DLD1 (cell line): ENCODE data around the gene GDF2.

Experiments
- in situ Hi-C: cut with HindIII; loops from 2 replicates; pipeline ENCODE4 v1.10.0; 2017; ENCODE audit warnings: low sequenced_read_pairs

Gene GDF2

GRCh38 chr10:47349516-47349915, 27.3 kb downstream of the GDF2 start:
- in situ Hi-C loops, result no loop called here

GRCh38 chr10:47349941-47350371, 27.7 kb downstream of the GDF2 start:
- in situ Hi-C loops, result no loop called here

GRCh38 chr10:47350671-47351640, 28.7 kb downstream of the GDF2 start:
- in situ Hi-C loops, result no loop called here

- in situ Hi-C loops, result no loop called here
Observed at GRCh38 chr10:47351899-47352815, 29.9 kb downstream of the GDF2 start.

GRCh38 chr10:47353351-47353750, 31.1 kb downstream of the GDF2 start:
- in situ Hi-C loops, result no loop called here

- in situ Hi-C loops, result no loop called here
Observed at GRCh38 chr10:47354165-47354564, 31.9 kb downstream of the GDF2 start.

GRCh38 chr10:47354900-47355299, 32.6 kb downstream of the GDF2 start:
- in situ Hi-C loops, result no loop called here

GRCh38 chr10:47356708-47357107, 34.5 kb downstream of the GDF2 start:
- in situ Hi-C loops, result no loop called here

GRCh38 chr10:47357131-47357582, 34.9 kb downstream of the GDF2 start:
- in situ Hi-C loops, result no loop called here

GRCh38 chr10:47357911-47358310, 35.7 kb downstream of the GDF2 start:
- in situ Hi-C loops, result no loop called here

GRCh38 chr10:47358457-47358856, 36.2 kb downstream of the GDF2 start:
- in situ Hi-C loops, result no loop called here

GRCh38 chr10:47359101-47359500, 36.8 kb downstream of the GDF2 start:
- in situ Hi-C loops, result no loop called here

- in situ Hi-C loops, result no loop called here
Observed at GRCh38 chr10:47359626-47360418, 37.6 kb downstream of the GDF2 start.

GRCh38 chr10:47360419-47361040, 38.3 kb downstream of the GDF2 start:
- in situ Hi-C loops, result no loop called here

GRCh38 chr10:47361293-47361692, 39.0 kb downstream of the GDF2 start:
- in situ Hi-C loops, result no loop called here

- in situ Hi-C loops, result no loop called here
Observed at GRCh38 chr10:47362199-47362598, 39.9 kb downstream of the GDF2 start.

- in situ Hi-C loops, result no loop called here
Observed at GRCh38 chr10:47363781-47364180, 41.5 kb downstream of the GDF2 start.

GRCh38 chr10:47364366-47364765, 42.1 kb downstream of the GDF2 start:
- in situ Hi-C loops, result no loop called here

- in situ Hi-C loops, result no loop called here
Observed at GRCh38 chr10:47364911-47365310, 42.7 kb downstream of the GDF2 start.
